NCI-H1930 (cell line): ENCODE data around the gene SRRM3.
"Not testable (repeated sequence)": the region's sequence is repeated elsewhere in the genome, so short reads cannot be mapped to it uniquely, and the experiment has no call there.

Source experiments
- DNase-seq, 2 experiments: peaks; one replicate each; lab custom pipeline; 2025; lab: John Stamatoyannopoulos, UW

The SRRM3 gene

DNA sequence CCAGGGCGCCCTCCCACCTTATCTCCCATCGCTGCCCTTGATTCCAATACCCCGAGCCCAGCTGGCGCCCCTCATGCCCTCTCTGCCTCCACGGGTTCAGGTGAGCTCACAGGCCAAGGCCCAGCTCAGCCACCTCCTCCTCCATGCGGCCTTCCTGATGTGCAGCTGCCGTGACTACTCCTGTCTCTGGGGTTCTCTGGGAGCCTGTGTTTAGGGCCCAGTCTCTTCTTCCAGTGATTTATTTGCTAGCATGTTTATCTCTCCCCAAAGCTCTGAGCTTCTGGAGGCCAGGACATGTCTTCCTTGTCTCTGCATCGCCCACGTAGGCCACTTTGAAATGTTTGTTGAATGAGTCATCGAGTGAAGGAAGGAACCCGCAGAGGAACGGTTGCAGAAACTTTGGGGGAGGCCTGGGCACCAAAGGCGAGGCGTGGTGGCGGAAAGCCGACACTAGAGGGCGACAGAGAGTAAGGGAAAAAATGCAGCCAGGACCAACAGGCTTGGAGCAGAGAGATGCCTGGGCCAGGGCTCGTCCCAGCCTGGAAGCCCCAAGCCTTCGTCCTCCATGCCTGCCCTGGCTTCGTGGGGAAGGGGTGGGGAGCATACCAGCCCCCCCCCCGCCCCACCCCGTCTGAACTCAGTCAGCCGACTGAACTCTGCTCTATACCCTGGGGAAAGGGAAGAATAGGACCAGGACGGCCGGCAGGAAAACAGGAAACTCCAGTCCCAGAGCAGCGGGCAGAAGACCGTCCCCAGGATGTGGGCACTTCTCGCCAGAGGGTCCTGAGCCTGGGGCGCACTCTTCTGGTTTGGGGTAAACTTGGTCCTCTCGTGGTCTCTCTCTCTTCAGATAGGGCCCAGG, 89.9 kb downstream of the SRRM3 start:
- DNase-seq = peak; percentile 51 to 79

DNA sequence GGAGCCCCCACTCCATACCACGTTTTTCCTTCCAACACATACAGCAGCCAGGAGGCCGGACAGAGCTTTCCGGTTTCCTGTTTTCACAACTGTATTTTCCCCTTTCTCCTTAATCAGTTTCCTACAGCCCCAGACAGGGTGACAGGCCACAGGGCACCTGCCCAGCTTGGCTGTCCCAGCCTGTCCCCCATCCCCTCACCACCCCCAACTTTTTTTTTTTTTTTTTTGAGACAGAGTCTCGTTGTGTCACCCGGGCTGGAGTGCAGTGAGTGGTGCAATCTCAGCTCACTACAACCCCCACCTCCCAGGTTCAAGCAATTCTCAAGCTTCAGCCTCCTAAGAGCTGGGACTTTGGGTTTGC, 90.5 kb downstream of the SRRM3 start:
- no peak for DNase-seq

DNA sequence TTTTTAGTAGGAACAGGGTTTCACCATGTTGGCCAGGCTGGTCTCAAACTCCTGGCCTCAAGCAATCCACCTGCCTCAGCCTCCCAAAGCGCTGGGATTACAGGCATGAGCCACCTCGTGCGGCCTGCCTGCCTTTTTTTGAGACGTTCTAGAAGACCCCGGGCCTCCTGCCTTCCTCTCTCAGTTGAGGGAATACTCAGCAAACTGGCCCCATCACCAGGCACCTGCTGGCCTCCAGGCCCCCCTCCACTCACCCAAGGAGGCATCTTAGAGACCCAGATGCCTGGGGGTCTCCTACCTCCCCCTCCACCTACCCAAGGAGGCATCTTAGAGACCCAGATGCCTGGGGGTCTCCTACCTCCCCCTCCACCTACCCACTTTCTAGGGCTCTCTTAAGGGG, 91.2 kb downstream of the SRRM3 start:
- DNase-seq = not testable (repeated sequence)

DNA sequence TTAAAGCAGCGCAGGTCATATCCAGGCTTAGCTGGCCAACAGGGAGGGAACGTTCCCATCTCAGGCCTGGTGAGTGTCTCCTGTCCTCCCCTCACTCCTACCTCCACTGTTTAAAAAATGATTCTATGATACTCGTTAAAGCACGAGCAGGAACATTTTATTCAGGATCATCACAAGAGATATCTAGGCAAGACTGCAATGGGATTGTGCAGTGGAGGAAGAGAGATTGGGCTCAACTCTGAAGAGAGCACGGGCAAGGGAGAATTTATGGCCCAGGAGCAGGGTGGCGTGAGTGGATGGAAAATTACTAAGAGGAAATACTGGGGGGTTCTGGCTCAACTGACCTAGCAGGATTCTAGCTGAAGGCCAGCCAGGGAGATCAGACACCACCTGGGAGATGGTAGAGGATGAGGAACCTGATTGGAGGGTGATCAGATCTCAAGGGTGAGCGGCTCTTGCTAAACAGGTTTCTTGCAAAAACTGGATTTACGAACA, 91.8 kb downstream of the SRRM3 start:
- DNase-seq = no peak

DNA sequence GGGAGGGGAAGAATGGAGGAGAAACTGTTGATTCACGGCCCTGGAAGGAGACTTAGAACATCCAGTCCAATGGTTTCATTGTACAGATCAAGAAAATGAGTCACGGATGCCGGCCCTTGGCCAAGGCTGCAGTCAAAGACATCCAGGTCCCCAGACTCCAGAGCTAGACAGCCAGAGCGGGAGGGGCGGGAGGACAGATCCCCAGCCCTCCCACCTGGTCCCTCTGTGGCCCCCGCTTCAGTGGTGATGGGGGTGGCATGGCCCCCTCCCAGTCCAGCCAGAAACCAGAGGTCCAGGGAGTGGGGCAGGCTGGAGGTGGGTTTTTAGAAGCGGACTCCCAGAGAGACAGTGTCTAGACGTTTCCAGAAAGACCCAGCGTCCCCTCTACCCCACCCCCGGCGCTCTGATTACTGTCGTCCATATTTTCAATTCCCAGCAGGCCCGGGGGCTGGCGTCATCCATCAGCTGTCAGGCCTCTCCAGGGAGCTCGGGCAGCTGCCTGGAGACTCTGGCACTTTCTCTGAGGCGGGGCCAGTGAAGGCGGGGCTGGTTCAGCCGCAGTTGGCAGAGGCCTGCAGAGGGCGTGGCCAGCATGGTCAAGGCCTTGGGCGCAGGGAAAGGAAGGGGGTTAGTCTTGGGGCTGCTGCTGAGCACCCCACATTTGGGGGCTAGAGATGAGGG, 92.8 kb downstream of the SRRM3 start:
- peak; percentile 76 to 82 for DNase-seq

DNA sequence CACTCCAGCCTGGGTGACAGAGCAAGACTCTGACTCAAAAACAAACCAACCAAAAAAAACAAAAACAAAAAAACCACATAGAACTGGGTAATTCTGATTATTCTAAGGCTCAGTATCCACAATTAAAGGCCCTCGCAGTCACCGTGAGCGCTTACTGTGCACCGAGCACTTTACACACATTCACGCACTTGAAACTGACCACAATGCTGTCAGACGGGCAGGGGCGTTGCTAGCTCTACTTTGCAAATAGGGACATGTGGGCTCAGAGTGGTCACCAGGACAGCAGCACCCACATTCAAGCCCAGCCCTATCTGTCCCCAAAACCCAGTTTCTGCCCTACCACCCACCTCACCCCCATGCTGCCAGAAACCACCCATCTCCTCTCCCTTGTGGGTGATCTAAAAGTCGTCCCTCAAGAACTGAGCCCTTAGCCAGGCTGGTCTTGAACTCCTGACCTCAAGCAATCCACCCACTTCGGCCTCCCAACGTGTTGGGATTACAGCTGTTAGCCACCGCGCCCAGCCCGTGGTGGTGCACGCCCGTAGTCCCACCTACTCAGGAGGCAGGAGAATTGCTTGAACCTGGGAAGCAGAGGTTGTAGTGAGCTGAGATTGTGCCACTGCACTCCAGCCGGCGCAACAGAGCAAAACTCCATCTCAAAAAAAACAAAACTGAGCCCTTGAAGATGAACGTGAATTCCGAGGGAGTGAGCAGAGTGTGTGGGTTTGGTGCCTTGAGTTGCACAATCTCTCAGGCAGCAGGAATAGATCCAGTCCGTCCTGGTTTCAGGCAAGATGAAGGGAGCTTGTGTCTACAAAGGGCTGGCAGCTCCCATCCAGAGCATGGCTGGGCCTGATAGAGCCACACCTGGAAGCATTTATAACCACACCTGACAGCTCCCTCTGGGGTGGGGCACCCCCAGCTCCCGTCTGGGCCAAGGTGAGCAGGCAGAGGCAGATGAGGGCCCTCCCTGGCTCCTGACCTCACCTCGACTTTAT, 95.3 kb downstream of the SRRM3 start:
- no peak for DNase-seq

DNA sequence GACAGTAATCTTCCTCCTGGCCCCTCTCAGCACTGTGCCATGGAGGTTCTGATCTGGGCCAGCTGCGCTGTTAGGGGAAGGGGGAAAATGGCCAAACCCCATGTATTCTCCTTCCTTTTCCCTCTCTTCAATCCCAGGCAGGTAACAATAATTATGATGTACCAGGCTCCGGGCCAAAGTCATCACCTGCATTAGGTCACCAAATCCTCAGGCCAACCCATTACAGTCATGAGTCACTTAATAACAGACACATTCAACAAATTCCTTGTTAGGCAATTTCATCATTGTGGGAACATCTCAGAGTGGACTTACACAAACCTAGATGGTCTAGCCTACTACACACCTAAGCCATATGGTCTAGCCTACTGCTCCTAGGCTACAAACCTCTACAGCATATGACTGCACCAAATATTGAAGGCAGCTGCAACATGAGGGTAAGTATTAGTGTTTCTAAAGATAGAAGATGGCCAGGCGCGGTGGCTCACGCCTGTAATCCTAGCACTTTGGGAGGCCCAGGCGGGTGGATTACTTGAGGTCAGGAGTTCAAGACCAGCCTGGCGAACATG, 98.6 kb downstream of the SRRM3 start:
- DNase-seq = no peak

DNA sequence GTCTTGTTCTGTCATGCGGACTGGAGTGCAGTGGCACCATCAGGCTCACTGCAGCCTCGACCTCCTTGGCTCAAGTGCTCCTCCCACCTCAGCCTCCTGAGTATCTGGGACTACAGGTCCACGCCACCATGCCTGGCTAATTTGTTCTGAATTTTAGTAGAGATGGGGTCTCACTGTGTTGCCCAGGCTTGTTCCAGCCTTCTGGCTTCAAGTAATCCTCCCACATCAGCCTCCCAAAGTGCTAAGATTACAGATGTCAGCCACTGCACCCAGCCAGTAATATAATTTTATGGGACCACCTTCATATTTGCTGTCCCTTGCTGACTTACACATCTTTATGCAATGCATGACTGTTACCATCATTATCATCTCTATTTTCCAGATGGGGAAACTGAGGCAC, 99.3 kb downstream of the SRRM3 start:
- DNase-seq = no peak

DNA sequence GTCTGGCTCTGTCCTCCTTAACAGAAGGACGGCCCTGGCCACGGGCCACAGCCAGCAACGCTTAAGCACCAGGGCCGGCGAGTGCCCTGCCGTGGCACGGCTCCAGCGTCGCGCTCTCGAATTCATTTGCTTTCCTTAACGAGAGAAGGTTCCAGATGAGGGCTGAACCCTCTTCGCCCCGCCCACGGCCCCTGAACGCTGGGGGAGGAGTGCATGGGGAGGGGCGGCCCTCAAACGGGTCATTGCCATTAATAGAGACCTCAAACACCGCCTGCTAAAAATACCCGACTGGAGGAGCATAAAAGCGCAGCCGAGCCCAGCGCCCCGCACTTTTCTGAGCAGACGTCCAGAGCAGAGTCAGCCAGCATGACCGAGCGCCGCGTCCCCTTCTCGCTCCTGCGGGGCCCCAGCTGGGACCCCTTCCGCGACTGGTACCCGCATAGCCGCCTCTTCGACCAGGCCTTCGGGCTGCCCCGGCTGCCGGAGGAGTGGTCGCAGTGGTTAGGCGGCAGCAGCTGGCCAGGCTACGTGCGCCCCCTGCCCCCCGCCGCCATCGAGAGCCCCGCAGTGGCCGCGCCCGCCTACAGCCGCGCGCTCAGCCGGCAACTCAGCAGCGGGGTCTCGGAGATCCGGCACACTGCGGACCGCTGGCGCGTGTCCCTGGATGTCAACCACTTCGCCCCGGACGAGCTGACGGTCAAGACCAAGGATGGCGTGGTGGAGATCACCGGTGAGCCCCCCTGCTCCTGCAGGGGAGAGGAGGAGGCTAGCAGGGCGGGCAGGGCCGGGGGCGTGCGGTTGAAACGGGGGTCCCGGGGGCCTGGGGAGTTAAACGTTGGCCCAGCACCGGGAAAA, 100.9 kb downstream of the SRRM3 start, which contains the start of gene HSPB1:
Gene HSPB1 (plus strand): TSS at position 327 of the 855 bp plus-strand sequence. CDS start 40 bp downstream, at position 367.
- peak; percentile 48 to 64 for DNase-seq

DNA sequence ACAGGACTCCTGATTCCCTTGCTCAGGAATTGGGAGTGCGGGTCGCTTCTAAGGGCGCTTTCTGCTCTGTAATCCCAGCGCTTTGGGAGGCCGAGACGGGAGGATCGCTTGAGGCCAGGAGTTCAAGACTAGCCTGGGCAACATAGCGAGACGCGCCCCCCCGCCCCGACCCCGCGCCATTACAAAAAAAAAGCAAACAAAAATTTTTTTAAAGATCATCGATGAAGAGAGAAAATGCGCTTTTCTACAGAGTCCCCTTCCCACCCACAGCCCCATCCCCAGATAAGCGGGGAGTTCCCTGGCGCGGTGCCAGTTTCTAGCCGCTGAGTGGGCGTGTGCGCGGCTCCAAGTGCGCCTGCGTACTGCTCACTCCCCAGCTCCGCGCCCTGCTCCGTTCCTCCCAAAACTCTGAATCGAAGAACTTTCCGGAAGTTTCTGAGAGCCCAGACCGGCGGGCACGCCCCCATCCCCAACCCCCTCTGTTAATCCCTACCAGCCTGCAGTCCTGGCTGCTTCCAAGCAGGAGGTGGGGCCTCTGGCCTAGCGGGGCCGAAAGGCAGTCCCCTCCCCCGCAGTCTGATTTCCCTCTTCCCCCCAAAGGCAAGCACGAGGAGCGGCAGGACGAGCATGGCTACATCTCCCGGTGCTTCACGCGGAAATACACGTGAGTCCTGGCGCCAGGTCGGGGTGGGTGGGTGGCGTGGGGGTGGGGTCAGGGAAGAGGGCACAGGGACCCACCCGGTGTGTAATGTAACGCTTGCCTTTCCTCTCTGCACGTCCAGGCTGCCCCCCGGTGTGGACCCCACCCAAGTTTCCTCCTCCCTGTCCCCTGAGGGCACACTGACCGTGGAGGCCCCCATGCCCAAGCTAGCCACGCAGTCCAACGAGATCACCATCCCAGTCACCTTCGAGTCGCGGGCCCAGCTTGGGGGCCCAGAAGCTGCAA, 101.8 kb downstream of the SRRM3 start:
- DNase-seq = peak in 1 of 2 experiments; percentile 30

DNA sequence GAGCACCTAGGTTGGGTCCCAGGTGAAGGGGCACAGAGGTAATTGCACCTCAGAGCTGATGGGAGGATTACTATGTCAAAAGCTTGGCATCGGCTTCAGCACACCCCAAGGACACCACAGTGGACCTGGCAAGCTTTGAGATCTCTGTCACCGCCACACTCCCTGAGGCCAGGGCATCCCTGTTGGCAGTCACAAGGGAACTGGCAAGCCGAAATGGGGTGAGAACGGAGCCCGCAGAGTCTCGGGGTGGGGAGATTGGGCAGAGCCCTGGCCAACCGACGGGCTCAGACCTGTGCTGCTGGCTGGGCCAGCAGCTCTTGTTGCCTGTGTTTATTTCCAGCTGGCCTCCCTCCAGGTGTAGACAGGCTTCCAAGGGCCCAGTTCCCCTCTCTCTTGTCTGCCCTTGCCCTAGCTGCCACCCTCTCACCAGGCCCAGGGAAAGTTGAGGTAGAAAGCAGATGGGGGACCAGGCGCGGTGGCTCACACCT, 103.2 kb downstream of the SRRM3 start:
- DNase-seq = no peak

DNA sequence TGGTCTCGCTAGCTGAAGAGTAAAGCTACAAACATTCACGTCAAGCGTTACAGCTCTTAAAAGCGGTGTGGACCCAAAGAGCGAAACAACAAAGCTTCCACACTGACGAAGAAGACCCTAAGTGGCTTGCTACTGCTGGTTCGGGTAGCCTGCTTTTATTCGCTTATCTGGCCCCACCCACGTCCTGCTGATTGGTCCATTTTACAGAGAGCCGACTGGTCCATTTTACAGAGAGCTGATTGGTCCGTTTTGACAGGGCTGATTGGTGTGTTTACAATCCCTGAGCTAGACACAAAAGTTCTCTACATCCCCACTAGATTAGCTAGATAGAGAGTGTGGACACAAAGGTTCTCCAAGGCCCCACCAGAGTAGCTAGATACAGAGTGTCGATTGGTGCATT, 107.2 kb downstream of the SRRM3 start:
- not testable (repeated sequence) for DNase-seq

DNA sequence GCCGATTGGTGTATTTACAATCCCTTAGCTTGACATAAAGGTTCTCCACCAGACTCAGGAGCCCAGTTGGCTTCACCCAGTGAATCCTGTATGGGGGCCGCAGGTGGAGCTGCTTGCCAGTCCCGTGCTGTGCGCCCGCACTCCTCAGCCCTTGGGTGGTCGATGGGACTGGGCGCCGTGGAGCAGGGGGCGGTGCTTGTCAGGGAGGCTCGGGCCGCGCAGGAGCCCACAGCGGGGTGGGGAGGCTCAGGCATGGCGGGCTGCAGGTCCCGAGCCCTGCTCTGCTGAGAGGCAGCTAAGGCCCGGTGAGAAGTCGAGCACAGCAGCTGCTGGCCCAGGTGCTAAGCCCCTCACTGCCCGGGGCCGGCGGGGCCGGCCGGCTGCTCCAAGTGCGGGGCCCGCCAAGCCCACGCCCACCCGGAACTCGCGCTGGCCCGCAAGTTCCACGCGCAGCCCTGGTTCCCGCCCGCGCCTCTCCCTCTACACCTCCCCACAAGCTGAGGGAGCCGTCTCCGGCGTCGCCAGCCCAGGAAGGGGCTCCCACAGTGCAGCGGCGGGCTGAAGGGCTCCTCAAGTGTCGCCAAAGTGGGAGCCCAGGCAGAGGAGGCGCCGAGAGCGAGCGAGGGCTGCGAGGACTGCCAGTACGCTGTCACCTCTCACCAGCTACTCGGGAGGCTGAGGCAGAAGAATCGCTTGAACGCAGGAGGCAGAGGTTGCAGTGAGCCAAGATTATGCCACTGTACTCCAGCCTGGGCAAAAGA, 107.8 kb downstream of the SRRM3 start:
- DNase-seq = not testable (repeated sequence)

DNA sequence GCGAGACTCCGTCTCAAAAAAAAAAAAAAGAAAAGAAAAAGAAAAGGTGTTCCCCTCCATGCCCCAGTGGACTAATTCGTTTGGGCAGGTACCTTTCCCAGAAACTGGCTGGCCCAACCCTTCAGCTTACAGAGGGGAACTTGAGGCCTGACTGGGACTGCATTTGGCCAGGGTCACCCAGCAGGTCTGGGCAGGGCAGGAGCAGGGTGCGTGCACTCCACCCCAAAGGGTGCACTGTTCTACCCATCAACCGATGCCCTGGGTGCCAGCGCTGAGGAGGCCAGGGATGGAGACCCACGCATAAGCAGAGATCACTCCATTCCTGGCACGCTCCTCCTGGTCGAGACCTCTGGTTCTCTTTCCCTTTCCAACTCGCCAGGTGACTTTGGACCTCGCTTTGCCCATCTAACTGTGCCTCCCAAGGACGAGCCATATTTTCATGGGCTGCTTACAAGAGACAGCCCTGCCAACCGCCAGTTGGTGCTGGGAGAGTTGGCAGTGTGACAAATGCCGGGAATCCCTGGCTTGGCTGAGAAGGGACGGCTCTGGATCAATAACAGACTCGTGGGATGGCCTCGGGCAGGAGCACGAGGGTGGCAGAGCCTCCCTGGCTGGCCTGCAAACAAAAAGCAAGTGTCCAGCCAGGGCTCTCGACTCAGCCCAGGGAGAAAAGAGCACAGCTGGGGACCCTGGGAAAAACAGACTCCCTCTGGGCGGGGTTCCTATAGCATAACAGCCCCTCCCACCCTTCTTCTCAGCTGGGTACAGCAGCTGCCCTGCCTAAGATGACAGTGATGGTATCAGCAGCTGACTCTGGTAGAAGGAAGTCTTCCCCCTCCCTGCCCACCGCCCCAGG, 108.6 kb downstream of the SRRM3 start:
- DNase-seq = no peak

DNA sequence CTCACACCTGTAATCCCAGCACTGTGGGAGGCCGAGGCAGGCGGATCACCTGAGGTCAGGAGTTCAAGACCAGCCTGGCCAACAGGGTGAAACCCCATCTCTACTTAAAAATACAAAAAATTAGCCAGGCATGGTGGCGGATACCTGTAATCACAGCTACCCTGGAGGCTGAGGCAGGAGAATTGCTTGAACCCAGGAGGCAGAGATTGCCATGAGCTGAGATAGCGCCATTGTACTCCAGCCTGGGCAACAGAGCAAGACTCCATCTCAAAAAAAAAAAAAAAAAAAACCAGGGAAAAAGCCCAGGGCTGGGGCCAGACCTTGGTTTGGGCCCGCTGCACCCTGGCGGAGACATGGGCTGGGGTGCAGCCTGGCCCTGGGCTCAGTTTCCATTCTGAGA, 110.1 kb downstream of the SRRM3 start:
- DNase-seq = not testable (repeated sequence)

DNA sequence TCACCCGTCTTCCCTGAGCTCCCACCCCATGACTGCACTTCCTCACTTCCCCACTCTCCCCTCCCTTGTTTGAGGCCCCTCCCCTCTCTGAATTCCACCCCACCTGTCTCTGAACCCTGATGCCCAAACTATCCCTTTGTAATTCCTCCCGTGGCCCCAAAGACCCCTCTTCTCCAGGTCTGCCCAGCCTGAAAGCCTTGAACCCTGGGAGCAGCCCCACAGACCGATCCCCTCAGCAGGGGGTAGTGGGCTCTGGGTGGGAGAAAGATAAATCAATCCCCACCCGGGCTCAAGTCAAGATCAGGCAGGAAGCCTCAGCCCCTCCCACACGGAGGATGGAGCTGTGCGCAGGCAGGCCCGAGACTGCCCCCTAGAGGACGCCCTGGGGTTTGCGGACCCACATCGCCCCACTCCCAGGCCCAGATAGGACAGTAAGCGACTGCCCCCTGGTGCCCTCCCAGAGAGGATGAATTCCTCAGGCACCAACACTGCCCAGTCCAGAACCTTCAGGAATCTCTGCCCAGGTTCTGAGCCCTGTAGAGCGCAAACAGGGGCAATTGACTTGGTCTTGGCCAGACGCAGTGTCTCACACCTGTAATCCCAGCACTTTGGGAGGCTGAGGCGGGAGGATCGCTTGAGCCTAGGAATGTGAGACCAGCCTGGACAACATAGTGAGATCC, 112.5 kb downstream of the SRRM3 start:
- peak; percentile 90 to 94 for DNase-seq

DNA sequence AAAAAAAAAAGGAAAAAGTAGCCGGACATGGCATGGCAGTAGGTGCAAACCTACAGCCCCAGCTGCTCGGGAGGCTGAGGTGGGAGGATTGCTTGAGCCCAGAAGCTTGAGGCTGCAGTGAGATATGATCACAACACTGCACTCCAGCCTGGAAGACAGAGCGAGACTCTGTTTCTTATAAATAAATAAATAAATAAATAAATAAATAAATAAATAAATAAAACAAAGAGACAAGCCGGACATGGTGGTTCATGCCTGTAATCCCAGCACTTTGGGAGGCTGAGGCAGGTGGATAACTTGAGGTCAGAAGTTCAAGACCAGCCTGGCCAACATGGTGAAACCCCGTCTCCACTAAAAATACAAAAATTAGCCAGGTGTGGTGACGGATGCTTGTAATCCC, 113.0 kb downstream of the SRRM3 start:
- not testable (repeated sequence) for DNase-seq
